ENCODE data around the gene CUX1. TPM values are rescaled to one million over a fixed set of nuclear protein-coding genes. Genes with fewer than 3 reads are reported as not detected.

Gene CUX1
- total RNA-seq, 1 donor from 2014 or later: 50.6 TPM

DNA sequence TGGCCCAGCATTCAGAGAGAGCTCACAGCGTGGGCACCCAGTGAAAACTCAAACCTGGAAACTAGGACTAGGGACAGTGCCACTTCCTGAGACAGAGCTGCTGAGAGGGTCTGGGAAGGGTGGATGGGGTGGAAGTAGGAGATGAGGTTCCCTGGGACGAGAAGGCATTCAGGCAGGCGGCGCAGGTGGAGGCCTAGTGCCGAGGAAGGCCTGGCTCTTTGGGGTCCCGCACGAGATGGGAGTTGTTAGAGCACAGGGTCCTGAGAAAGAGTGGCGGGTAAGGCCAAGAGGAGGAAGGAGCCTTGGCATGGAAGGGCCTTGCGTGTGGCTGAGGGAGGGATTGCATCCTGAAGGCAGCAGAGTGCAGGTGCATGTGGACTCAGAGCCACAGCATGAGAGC is 339.4 kb downstream of the CUX1 start:
- Mint-ChIP-seq H3K4me3 (ENCODE audit: unreplicated experiment) (no peak overlapping the region), H3K9me3 (ENCODE audit: unreplicated experiment) (no peaks in the 10 kb centered on the region), H3K27me3 (ENCODE audit: low read depth, unreplicated experiment) (no peaks in the 10 kb centered on the region), H3K36me3 (ENCODE audit: low read depth, unreplicated experiment) (peaks cover 8% of the 10 kb centered on the region), H3K27ac (ENCODE audit: unreplicated experiment) (no peak overlapping the region), H3K4me1 (ENCODE audit: low read depth, unreplicated experiment) (peaks cover 12% of the 10 kb centered on the region)
- Histone ChIP-seq H3K4me1 (ENCODE audit: insufficient read depth, low read length) (peaks cover 11% of the 10 kb centered on the region), H3K4me2 (ENCODE audit: low read length) (no peak overlapping the region), H3K9me3 (ENCODE audit: insufficient read depth, low read depth, low read length) (no peaks in the 10 kb centered on the region), H3K27ac (ENCODE audit: low read depth, low read length) (no peak overlapping the region), H4K20me1 (ENCODE audit: insufficient read depth, low read length) (no peaks in the 10 kb centered on the region), H3K36me3 (ENCODE audit: insufficient read depth, low read length) (no peaks in the 10 kb centered on the region), H3K9ac (ENCODE audit: low read length) (no peak overlapping the region), H3K79me2 (ENCODE audit: insufficient read depth, low read length) (no peaks in the 10 kb centered on the region), H2AFZ (ENCODE audit: low read depth, low read length) (no peak overlapping the region), H3K4me3 (ENCODE audit: insufficient read depth, low read depth, low read length) (no peak overlapping the region), H3K27me3 (ENCODE audit: insufficient read depth, low read length) (no peaks in the 10 kb centered on the region)
- no peak for DNase-seq (ENCODE audit: low read depth)
- FAIRE-seq: no peak
- TF ChIP-seq, protein P1, sequence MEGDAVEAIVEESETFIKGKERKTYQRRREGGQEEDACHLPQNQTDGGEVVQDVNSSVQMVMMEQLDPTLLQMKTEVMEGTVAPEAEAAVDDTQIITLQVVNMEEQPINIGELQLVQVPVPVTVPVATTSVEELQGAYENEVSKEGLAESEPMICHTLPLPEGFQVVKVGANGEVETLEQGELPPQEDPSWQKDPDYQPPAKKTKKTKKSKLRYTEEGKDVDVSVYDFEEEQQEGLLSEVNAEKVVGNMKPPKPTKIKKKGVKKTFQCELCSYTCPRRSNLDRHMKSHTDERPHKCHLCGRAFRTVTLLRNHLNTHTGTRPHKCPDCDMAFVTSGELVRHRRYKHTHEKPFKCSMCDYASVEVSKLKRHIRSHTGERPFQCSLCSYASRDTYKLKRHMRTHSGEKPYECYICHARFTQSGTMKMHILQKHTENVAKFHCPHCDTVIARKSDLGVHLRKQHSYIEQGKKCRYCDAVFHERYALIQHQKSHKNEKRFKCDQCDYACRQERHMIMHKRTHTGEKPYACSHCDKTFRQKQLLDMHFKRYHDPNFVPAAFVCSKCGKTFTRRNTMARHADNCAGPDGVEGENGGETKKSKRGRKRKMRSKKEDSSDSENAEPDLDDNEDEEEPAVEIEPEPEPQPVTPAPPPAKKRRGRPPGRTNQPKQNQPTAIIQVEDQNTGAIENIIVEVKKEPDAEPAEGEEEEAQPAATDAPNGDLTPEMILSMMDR (IDR thresholded peaks at IDR 0.05; ENCODE audit: insufficient read depth, low read depth, low read length): no peak
- TF ChIP-seq EZH2 (IDR thresholded peaks at IDR 0.05; ENCODE audit: insufficient read depth, low read length): no peak

DNA sequence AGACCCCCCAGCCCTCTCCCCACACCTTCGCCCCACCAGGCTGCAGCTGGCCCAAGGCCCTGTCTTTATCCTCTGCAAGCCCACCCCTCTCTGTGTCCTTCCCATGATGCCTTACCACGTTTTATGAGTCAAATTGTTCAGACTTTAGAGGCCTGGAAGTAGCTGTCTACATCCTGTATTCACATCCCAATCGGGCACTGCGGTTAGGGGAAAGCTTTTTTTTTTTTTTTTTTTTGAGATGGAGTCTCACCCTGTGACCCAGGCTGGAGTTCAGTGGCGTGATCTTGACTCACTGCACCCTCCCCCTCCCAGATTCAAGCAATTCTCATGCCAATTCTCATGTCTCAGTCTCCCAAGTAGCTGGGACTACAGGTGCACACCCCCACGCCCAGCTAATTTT is 347.7 kb downstream of the CUX1 start:
- DNase-seq (ENCODE audit: low read depth) (no peak), FAIRE-seq (no peak)
- Histone ChIP-seq H4K20me1 (ENCODE audit: insufficient read depth, low read length) (no peaks in the 10 kb centered on the region), H3K4me1 (ENCODE audit: insufficient read depth, low read length) (peaks cover 11% of the 10 kb centered on the region), H3K9ac (ENCODE audit: low read length) (no peak overlapping the region), H3K27ac (ENCODE audit: low read depth, low read length) (no peak overlapping the region), H3K27me3 (ENCODE audit: insufficient read depth, low read length) (no peaks in the 10 kb centered on the region), H3K4me2 (ENCODE audit: low read length) (no peak overlapping the region), H3K79me2 (ENCODE audit: insufficient read depth, low read length) (no peaks in the 10 kb centered on the region), H2AFZ (ENCODE audit: low read depth, low read length) (no peak overlapping the region), H3K36me3 (ENCODE audit: insufficient read depth, low read length) (peaks cover 4% of the 10 kb centered on the region), H3K9me3 (ENCODE audit: insufficient read depth, low read depth, low read length) (no peaks in the 10 kb centered on the region), H3K4me3 (ENCODE audit: insufficient read depth, low read depth, low read length) (no peak overlapping the region)
- H3K4me1 Mint-ChIP-seq (ENCODE audit: low read depth, unreplicated experiment): peaks cover 7% of the 10 kb centered on the region
- H3K27me3 Mint-ChIP-seq (ENCODE audit: low read depth, unreplicated experiment): no peaks in the 10 kb centered on the region
- H3K27ac Mint-ChIP-seq (ENCODE audit: unreplicated experiment): no peak overlapping the region
- no peaks in the 10 kb centered on the region for H3K9me3 Mint-ChIP-seq (ENCODE audit: unreplicated experiment)
- H3K36me3 Mint-ChIP-seq (ENCODE audit: low read depth, unreplicated experiment): peaks cover 16% of the 10 kb centered on the region
- TF ChIP-seq EZH2 (IDR thresholded peaks at IDR 0.05; ENCODE audit: insufficient read depth, low read length): no peak
- TF ChIP-seq, protein P1 (IDR thresholded peaks at IDR 0.05; ENCODE audit: insufficient read depth, low read depth, low read length): no peak
- H3K4me3 Mint-ChIP-seq (ENCODE audit: unreplicated experiment): no peak overlapping the region

DNA sequence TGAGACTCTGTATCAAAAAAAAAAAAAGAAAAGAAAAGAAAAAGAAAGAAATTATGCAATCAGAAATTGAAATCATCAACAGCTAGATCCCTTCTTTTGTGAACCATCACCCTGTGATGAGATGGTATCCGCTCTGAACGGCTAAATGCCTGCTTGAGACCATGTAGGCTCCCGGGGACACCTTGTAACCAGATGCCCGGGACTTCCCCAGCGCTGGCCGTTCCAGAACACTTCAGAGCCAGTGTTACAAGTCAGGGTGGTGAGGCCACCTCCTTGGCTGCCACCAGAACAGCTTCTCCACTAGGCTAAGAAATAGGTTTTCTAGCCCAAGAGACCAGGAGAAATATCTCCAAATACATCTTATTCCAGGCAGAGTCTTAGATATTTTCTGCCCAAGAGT is 349.8 kb downstream of the CUX1 start:
- peaks cover 4% of the 10 kb centered on the region for H3K36me3 ChIP-seq (ENCODE audit: insufficient read depth, low read length)
- no peaks in the 10 kb centered on the region for H4K20me1 ChIP-seq (ENCODE audit: insufficient read depth, low read length)
- Mint-ChIP-seq H3K27me3 (ENCODE audit: low read depth, unreplicated experiment) (no peaks in the 10 kb centered on the region), H3K27ac (ENCODE audit: unreplicated experiment) (no peak overlapping the region), H3K9me3 (ENCODE audit: unreplicated experiment) (no peaks in the 10 kb centered on the region), H3K4me1 (ENCODE audit: low read depth, unreplicated experiment) (peaks cover 8% of the 10 kb centered on the region), H3K36me3 (ENCODE audit: low read depth, unreplicated experiment) (peaks cover 13% of the 10 kb centered on the region), H3K4me3 (ENCODE audit: unreplicated experiment) (no peak overlapping the region)
- H3K27me3 ChIP-seq (ENCODE audit: insufficient read depth, low read length): no peaks in the 10 kb centered on the region
- peaks cover 21% of the 10 kb centered on the region for H3K4me1 ChIP-seq (ENCODE audit: insufficient read depth, low read length)
- H3K9ac ChIP-seq (ENCODE audit: low read length): no peak overlapping the region
- H3K27ac ChIP-seq (ENCODE audit: low read depth, low read length): no peak overlapping the region
- no peak overlapping the region for H2AFZ ChIP-seq (ENCODE audit: low read depth, low read length)
- no peak overlapping the region for H3K4me3 ChIP-seq (ENCODE audit: insufficient read depth, low read depth, low read length)
- H3K9me3 ChIP-seq (ENCODE audit: insufficient read depth, low read depth, low read length): no peaks in the 10 kb centered on the region
- DNase-seq (ENCODE audit: low read depth) (no peak), FAIRE-seq (no peak)
- no peak overlapping the region for H3K4me2 ChIP-seq (ENCODE audit: low read length)
- no peaks in the 10 kb centered on the region for H3K79me2 ChIP-seq (ENCODE audit: insufficient read depth, low read length)
- TF ChIP-seq EZH2 (IDR thresholded peaks at IDR 0.05; ENCODE audit: insufficient read depth, low read length): no peak
- TF ChIP-seq, protein P1 (IDR thresholded peaks at IDR 0.05; ENCODE audit: insufficient read depth, low read depth, low read length): no peak

Data from astrocyte (in vitro differentiated cells and primary cell).